NT2/D1 (cell line): ENCODE results near the gene LBP.

Experiments used
- SUZ12 ChIP-seq: IDR thresholded peaks from 2 replicates; pipeline ENCODE4 v1.6.1; 2011; ENCODE audit not compliant: insufficient read length, insufficient read depth; ENCODE audit errors: extremely low read depth
- YY1 ChIP-seq: IDR thresholded peaks from 2 replicates; pipeline ENCODE4 v1.6.1; 2011; ENCODE audit not compliant: insufficient read length, insufficient read depth
- ZNF274 ChIP-seq: IDR thresholded peaks from 2 replicates; pipeline ENCODE4 v1.6.1; 2011; ENCODE audit warnings: mild to moderate bottlenecking, low read depth, low read length

- TF ChIP-seq SUZ12, result no peak
- no peak for TF ChIP-seq YY1
- no peak for TF ChIP-seq ZNF274
These were observed 77.3 kb downstream of the LBP start for GRCh38 chr20:38423541-38423940.
